Panc1 (cell line): ENCODE results near the gene MAGI1. TPM values are rescaled to one million over a fixed set of nuclear protein-coding genes. Genes with fewer than 3 reads are reported as not detected.

ENCODE experiments used
- ATAC-seq: fragments of 200-7000 bp; cut with Tn5 transposase; 2 replicates; pipeline ENCODE4 v1.9.1; 2020; ENCODE audit warnings: mild to moderate bottlenecking, moderate library complexity
- BruUV-seq: library from RNA; stranded (reverse); fragments of 400-500 nt; replicated peaks from 2 replicates; lab custom pipeline; 2021; lab: Mats Ljungman, UMichigan
- CTCF ChIA-PET: fragments of 300-600 bp; sonication (Branson Sonifier 250); formaldehyde crosslinking; loops from one replicate; lab custom pipeline; 2022; ENCODE audit warnings: antibody characterized with exemption; lab: Charles Lee
- POLR2A ChIA-PET: fragments of 300-600 bp; sonication (Branson Sonifier 250); formaldehyde crosslinking; loops from one replicate; lab custom pipeline; 2022; ENCODE audit warnings: antibody characterized with exemption; lab: Charles Lee
- DNase-seq: peaks from one replicate; pipeline ENCODE4 v3.0.0-alpha.2; 2010; ENCODE audit warnings: low read depth, low spot score
- H3K27ac ChIP-seq: 2 replicates; pipeline ENCODE4 v1.5.1; 2011; ENCODE audit warnings: mild to moderate bottlenecking, low read length, inconsistent platforms
- H3K27me3 ChIP-seq: fragments of 200-500 bp; sonication (Bioruptor generic); 2 replicates; pipeline ENCODE4 v1.6.0; 2014; ENCODE audit warnings: low read length, inconsistent platforms; ENCODE audit not compliant: control insufficient read depth, insufficient read depth
- H3K36me3 ChIP-seq: fragments of 200-500 bp; sonication (Bioruptor generic); 2 replicates; pipeline ENCODE4 v1.5.1; 2014; ENCODE audit warnings: inconsistent platforms, mild to moderate bottlenecking, low read length, moderate library complexity; ENCODE audit not compliant: control insufficient read depth, insufficient read depth
- H3K4me1 ChIP-seq: 2 replicates; pipeline ENCODE4 v1.5.1; 2011; ENCODE audit warnings: inconsistent platforms, mild to moderate bottlenecking, low read length, moderate library complexity; ENCODE audit not compliant: control insufficient read depth, insufficient read depth
- H3K4me3 ChIP-seq, 2 experiments: 2 replicates each; pipeline ENCODE4 v1.5.1; 2011 to 2012; ENCODE audit warnings: low read depth in 2 of 2, low read length in 2 of 2, mild to moderate bottlenecking in 2 of 2, inconsistent platforms in 1 of 2, moderate library complexity in 1 of 2
- H3K9me3 ChIP-seq: fragments of 200-500 bp; sonication (Bioruptor generic); 2 replicates; pipeline ENCODE4 v1.5.1; 2014; ENCODE audit warnings: low read depth, mild to moderate bottlenecking, inconsistent platforms, low read length, moderate library complexity; ENCODE audit not compliant: control insufficient read depth, insufficient read depth
- POLR2AphosphoS5 ChIP-seq: IDR thresholded peaks from 2 replicates; pipeline ENCODE4 v1.6.1; 2012; ENCODE audit warnings: mild to moderate bottlenecking, low read depth, low read length, moderate library complexity
- SIN3A ChIP-seq: IDR thresholded peaks from 2 replicates; pipeline ENCODE4 v1.6.1; 2012; ENCODE audit warnings: low read depth, mild to moderate bottlenecking, low read length, moderate library complexity, borderline replicate concordance; ENCODE audit not compliant: insufficient read depth
- TCF7L2 ChIP-seq: IDR thresholded peaks from 2 replicates; pipeline ENCODE4 v1.6.1; 2011; ENCODE audit warnings: mild to moderate bottlenecking, low read depth, low read length, inconsistent platforms
- in situ Hi-C: cut with HindIII; loops from 2 replicates; pipeline ENCODE4 v1.10.0; 2016; ENCODE audit warnings: low sequenced_read_pairs, low pct_unique_long_range_greater_than_20kb
- intact Hi-C: fragments of 100-400 bp; cut with micrococcal nuclease; formaldehyde crosslinking; loops from one replicate; pipeline ENCODE4 v1.10.0; 2022; ENCODE audit not compliant: unreplicated experiment
- total RNA-seq: library from RNA; stranded (reverse); gene quantifications from one replicate; pipeline ENCODE4 v1.2.1, GENCODE V29; 2021; ENCODE audit not compliant: unreplicated experiment
- TF ChIP-seq, protein P1 (sequence below): fragments of 450-650 bp; IDR thresholded peaks from 2 replicates; pipeline ENCODE4 v1.5.1; 2017; ENCODE audit warnings: mild to moderate bottlenecking
- TF ChIP-seq, protein P2 (sequence below), 2 experiments: IDR thresholded peaks; 2 replicates each; pipeline ENCODE4 v1.6.1; 2011 to 2012; ENCODE audit warnings: low read depth in 2 of 2, control low read depth in 1 of 2, low read length in 1 of 2, mild to moderate bottlenecking in 1 of 2, moderate library complexity in 1 of 2; ENCODE audit not compliant: insufficient read depth in 1 of 2

The MAGI1 gene
- total RNA-seq, 1 experiment from 2014 or later = 9.5 TPM

DNA sequence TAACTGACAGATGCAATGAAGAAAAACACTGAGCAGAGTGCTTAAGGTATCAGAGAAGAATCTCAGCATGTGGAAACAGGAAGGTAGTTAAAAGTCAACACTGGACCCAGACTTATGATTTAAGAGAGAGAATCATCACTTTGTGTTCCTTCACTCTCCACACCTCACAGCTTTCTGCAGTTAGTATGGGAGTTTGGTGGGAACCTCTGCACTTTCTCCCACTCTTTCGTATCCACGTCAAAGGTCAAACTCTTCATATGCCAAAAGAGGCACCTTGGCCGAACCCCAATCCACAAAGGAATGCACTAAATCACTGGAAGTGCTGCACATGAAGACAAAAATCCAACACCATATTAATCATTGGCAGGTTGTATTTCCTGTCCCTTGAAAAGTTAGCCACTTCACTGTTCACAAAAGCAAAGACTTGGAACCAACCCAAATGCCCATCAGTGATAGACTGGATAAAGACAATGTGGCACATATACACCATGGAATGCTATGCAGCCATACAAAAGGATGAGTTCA lies 361.2 kb downstream of the MAGI1 start:
- Histone ChIP-seq H3K27ac (no peak overlapping the region), H3K4me3 (no peak overlapping the region), H3K36me3 (no peaks in the 10 kb centered on the region), H3K27me3 (no peaks in the 10 kb centered on the region), H3K9me3 (no peaks in the 10 kb centered on the region), H3K4me1 (no peaks in the 10 kb centered on the region)
- ChIA-PET POLR2A (no interaction called here), CTCF (no interaction called here)
- in situ Hi-C loops (no loop called here), intact Hi-C loops (loop anchor here (10.0 kb wide), 1 partner anchor 233 kb away; no protein-coding TSS in a partner anchor)
- DNase-seq (no peak), ATAC-seq (no peak)
- TF ChIP-seq, protein P1, sequence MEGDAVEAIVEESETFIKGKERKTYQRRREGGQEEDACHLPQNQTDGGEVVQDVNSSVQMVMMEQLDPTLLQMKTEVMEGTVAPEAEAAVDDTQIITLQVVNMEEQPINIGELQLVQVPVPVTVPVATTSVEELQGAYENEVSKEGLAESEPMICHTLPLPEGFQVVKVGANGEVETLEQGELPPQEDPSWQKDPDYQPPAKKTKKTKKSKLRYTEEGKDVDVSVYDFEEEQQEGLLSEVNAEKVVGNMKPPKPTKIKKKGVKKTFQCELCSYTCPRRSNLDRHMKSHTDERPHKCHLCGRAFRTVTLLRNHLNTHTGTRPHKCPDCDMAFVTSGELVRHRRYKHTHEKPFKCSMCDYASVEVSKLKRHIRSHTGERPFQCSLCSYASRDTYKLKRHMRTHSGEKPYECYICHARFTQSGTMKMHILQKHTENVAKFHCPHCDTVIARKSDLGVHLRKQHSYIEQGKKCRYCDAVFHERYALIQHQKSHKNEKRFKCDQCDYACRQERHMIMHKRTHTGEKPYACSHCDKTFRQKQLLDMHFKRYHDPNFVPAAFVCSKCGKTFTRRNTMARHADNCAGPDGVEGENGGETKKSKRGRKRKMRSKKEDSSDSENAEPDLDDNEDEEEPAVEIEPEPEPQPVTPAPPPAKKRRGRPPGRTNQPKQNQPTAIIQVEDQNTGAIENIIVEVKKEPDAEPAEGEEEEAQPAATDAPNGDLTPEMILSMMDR = no peak
- TF ChIP-seq POLR2AphosphoS5 = no peak
- no peak for TF ChIP-seq TCF7L2
- no peak for TF ChIP-seq SIN3A
- TF ChIP-seq, protein P2, sequence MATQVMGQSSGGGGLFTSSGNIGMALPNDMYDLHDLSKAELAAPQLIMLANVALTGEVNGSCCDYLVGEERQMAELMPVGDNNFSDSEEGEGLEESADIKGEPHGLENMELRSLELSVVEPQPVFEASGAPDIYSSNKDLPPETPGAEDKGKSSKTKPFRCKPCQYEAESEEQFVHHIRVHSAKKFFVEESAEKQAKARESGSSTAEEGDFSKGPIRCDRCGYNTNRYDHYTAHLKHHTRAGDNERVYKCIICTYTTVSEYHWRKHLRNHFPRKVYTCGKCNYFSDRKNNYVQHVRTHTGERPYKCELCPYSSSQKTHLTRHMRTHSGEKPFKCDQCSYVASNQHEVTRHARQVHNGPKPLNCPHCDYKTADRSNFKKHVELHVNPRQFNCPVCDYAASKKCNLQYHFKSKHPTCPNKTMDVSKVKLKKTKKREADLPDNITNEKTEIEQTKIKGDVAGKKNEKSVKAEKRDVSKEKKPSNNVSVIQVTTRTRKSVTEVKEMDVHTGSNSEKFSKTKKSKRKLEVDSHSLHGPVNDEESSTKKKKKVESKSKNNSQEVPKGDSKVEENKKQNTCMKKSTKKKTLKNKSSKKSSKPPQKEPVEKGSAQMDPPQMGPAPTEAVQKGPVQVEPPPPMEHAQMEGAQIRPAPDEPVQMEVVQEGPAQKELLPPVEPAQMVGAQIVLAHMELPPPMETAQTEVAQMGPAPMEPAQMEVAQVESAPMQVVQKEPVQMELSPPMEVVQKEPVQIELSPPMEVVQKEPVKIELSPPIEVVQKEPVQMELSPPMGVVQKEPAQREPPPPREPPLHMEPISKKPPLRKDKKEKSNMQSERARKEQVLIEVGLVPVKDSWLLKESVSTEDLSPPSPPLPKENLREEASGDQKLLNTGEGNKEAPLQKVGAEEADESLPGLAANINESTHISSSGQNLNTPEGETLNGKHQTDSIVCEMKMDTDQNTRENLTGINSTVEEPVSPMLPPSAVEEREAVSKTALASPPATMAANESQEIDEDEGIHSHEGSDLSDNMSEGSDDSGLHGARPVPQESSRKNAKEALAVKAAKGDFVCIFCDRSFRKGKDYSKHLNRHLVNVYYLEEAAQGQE (IDR thresholded peaks at IDR 0.05; ENCODE audit: insufficient read depth in 1 of 2, low read depth in 2 of 2, low read length in 1 of 2) = no peak
- no TSS peak for BruUV-seq

DNA sequence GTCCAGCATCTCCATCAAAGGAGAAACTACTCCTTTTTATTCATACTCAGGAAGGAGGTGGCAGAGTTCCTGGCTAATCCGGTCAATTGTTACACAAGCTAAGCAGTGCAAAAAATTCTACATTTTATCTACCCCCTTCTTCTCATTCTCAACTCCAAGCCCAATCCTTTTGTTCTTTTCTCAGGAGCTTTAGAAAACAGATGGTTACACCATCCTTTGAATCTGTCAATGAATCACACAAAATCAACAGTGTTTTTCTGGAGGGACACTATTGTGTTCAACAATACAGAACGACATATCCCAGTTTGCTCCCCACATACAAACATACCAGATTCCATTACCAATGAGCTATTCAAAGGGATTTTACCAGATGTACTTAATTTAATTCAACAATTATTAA lies 362.1 kb downstream of the MAGI1 start:
- H3K27me3 ChIP-seq = no peaks in the 10 kb centered on the region
- no TSS peak for BruUV-seq
- no peaks in the 10 kb centered on the region for H3K4me1 ChIP-seq
- H3K9me3 ChIP-seq = no peaks in the 10 kb centered on the region
- DNase-seq (no peak), ATAC-seq (no peak)
- TF ChIP-seq, protein P1 = no peak
- TF ChIP-seq SIN3A = no peak
- TF ChIP-seq, protein P2 (IDR thresholded peaks at IDR 0.05; ENCODE audit: insufficient read depth in 1 of 2, low read depth in 2 of 2, low read length in 1 of 2) = no peak
- no peak for TF ChIP-seq POLR2AphosphoS5
- TF ChIP-seq TCF7L2 = no peak
- ChIA-PET CTCF (no interaction called here), POLR2A (no interaction called here)
- H3K4me3 ChIP-seq = no peak overlapping the region
- no peak overlapping the region for H3K27ac ChIP-seq
- in situ Hi-C loops (no loop called here), intact Hi-C loops (loop anchor here (10.0 kb wide), 1 partner anchor 232 kb away; no protein-coding TSS in a partner anchor)
- H3K36me3 ChIP-seq = no peaks in the 10 kb centered on the region
